NCI-H2227 (cell line): ENCODE data around the gene ZNF30.
"Not testable (repeated sequence)": the region's sequence is repeated elsewhere in the genome, so short reads cannot be mapped to it uniquely, and the experiment has no call there.

ENCODE experiments used
- DNase-seq: peaks from one replicate; lab custom pipeline; 2025; ENCODE audit not compliant: unreplicated experiment; lab: John Stamatoyannopoulos, UW

ZNF30 gene

GRCh38 chr19:34926685-34927375, at the start of gene ZNF30:
Gene ZNF30 (plus strand): TSS chr19:34926903. CDS start chr19:34929948, 3,045 bp downstream.
- peak; percentile 100 for DNase-seq

- DNase-seq = no peak
Measured at GRCh38 chr19:34879563-34879962, 47.1 kb upstream of the ZNF30 start.

- DNase-seq = no peak
Measured at GRCh38 chr19:34880034-34880433, 46.7 kb upstream of the ZNF30 start.

GRCh38 chr19:34881982-34882381, 44.7 kb upstream of the ZNF30 start:
- no peak for DNase-seq

- no peak for DNase-seq
Measured at GRCh38 chr19:34888091-34888490, 38.6 kb upstream of the ZNF30 start.

- DNase-seq = no peak
Measured at GRCh38 chr19:34900245-34900644, 26.5 kb upstream of the ZNF30 start.

GRCh38 chr19:34904664-34905527, 21.8 kb upstream of the ZNF30 start:
- peak; percentile 80 for DNase-seq

- DNase-seq = no peak
Measured at GRCh38 chr19:34910770-34911169, 15.9 kb upstream of the ZNF30 start.

GRCh38 chr19:34917144-34917543, 9.6 kb upstream of the ZNF30 start:
- DNase-seq = not testable (repeated sequence)

- DNase-seq = no peak
Measured at GRCh38 chr19:34918190-34918589, 8.5 kb upstream of the ZNF30 start.

GRCh38 chr19:34920090-34920786, 6.5 kb upstream of the ZNF30 start:
- not testable (repeated sequence) for DNase-seq

- DNase-seq = no peak
Measured at GRCh38 chr19:34925278-34925855, 1.3 kb upstream of the ZNF30 start.

GRCh38 chr19:34926361-34926684, 380 bp upstream of the ZNF30 start:
- no peak for DNase-seq

- no peak for DNase-seq
Measured at GRCh38 chr19:34932494-34932893, 5.8 kb downstream of the ZNF30 start.

- DNase-seq = no peak
Measured at GRCh38 chr19:34936184-34936583, 9.5 kb downstream of the ZNF30 start.

- no peak for DNase-seq
Measured at GRCh38 chr19:34938886-34939285, 12.2 kb downstream of the ZNF30 start.

- no peak for DNase-seq
Measured at GRCh38 chr19:34943861-34944573, 17.3 kb downstream of the ZNF30 start.

- peak; percentile 46 for DNase-seq
Measured at GRCh38 chr19:34953092-34953491, 26.4 kb downstream of the ZNF30 start.

GRCh38 chr19:34957830-34958751, 31.4 kb downstream of the ZNF30 start:
- no peak for DNase-seq

- no peak for DNase-seq
Measured at GRCh38 chr19:34959021-34959420, 32.3 kb downstream of the ZNF30 start.
